Astrocyte (in vitro differentiated cells and primary cell): ENCODE data around the gene JMJD8. TPM values are rescaled to one million over a fixed set of nuclear protein-coding genes. Genes with fewer than 3 reads are reported as not detected.

Source experiments
- DNase-seq: peaks from one replicate; pipeline ENCODE4 v3.0.0-alpha.2; 2010; ENCODE audit warnings: low read depth
- FAIRE-seq: peaks from 2 replicates; lab custom pipeline; 2011; peaks lifted over from hg19 to GRCh38; lab: Jason Lieb, UNC
- H2AFZ ChIP-seq: 2 replicates; pipeline ENCODE4 v1.6.0; 2012; ENCODE audit warnings: low read depth, low read length, inconsistent platforms
- H3K27ac ChIP-seq: 2 replicates; pipeline ENCODE4 v1.5.1; 2011; ENCODE audit warnings: low read depth, low read length, inconsistent platforms
- H3K27me3 ChIP-seq: 2 replicates; pipeline ENCODE4 v1.6.0; 2011; ENCODE audit warnings: low read length, inconsistent platforms; ENCODE audit not compliant: insufficient read depth
- H3K36me3 ChIP-seq: 2 replicates; pipeline ENCODE4 v1.5.1; 2011; ENCODE audit warnings: low read length, inconsistent platforms; ENCODE audit not compliant: insufficient read depth
- H3K4me1 ChIP-seq: 2 replicates; pipeline ENCODE4 v1.5.1; 2011; ENCODE audit warnings: low read length, inconsistent platforms; ENCODE audit not compliant: insufficient read depth
- H3K4me2 ChIP-seq: 2 replicates; pipeline ENCODE4 v1.6.0; 2012; ENCODE audit warnings: low read length, inconsistent platforms
- H3K4me3 ChIP-seq: 2 replicates; pipeline ENCODE4 v1.5.1; 2011; ENCODE audit warnings: low read depth, mild to moderate bottlenecking, low read length, inconsistent platforms; ENCODE audit not compliant: insufficient read depth
- H3K79me2 ChIP-seq: 2 replicates; pipeline ENCODE4 v1.6.0; 2012; ENCODE audit warnings: mild to moderate bottlenecking, low read length, inconsistent platforms; ENCODE audit not compliant: insufficient read depth
- H3K9ac ChIP-seq: 2 replicates; pipeline ENCODE4 v1.6.0; 2012; ENCODE audit warnings: mild to moderate bottlenecking, low read length, inconsistent platforms
- H3K9me3 ChIP-seq: 2 replicates; pipeline ENCODE4 v1.5.1; 2012; ENCODE audit warnings: low read depth, mild to moderate bottlenecking, low read length, inconsistent platforms; ENCODE audit not compliant: insufficient read depth
- H4K20me1 ChIP-seq: 2 replicates; pipeline ENCODE4 v1.6.0; 2012; ENCODE audit warnings: low read length, inconsistent platforms; ENCODE audit not compliant: insufficient read depth
- H3K27ac Mint-ChIP-seq: one replicate; pipeline ENCODE4 v1.8.0; 2021; ENCODE audit warnings: mild to moderate bottlenecking, mixed read lengths; ENCODE audit not compliant: unreplicated experiment
- H3K27me3 Mint-ChIP-seq: one replicate; pipeline ENCODE4 v1.8.0; 2021; ENCODE audit warnings: low read depth, mixed read lengths; ENCODE audit not compliant: unreplicated experiment
- H3K36me3 Mint-ChIP-seq: one replicate; pipeline ENCODE4 v1.8.0; 2021; ENCODE audit warnings: low read depth, mixed read lengths; ENCODE audit not compliant: unreplicated experiment
- H3K4me1 Mint-ChIP-seq: one replicate; pipeline ENCODE4 v1.8.0; 2021; ENCODE audit warnings: low read depth, mixed read lengths; ENCODE audit not compliant: unreplicated experiment
- H3K4me3 Mint-ChIP-seq: one replicate; pipeline ENCODE4 v1.8.0; 2021; ENCODE audit warnings: mild to moderate bottlenecking, moderate library complexity, mixed read lengths; ENCODE audit not compliant: unreplicated experiment
- H3K9me3 Mint-ChIP-seq: one replicate; pipeline ENCODE4 v1.8.0; 2021; ENCODE audit warnings: mild to moderate bottlenecking, mixed read lengths; ENCODE audit not compliant: unreplicated experiment
- CTCF ChIP-seq: IDR thresholded peaks from 2 replicates; pipeline ENCODE4 v1.5.1; 2011; ENCODE audit warnings: low read depth, mild to moderate bottlenecking, inconsistent platforms, low read length, moderate library complexity; ENCODE audit not compliant: insufficient read depth
- EZH2 ChIP-seq: IDR thresholded peaks from 2 replicates; pipeline ENCODE4 v1.6.1; 2012; ENCODE audit warnings: mild to moderate bottlenecking, low read length, inconsistent platforms; ENCODE audit not compliant: insufficient read depth
- total RNA-seq: library from RNA; stranded (reverse); gene quantifications from 2 replicates; pipeline ENCODE4 v1.2.1, GENCODE V29; 2021

The JMJD8 gene
- total RNA-seq, 1 donor from 2014 or later, result 26.8 TPM

- H3K27ac Mint-ChIP-seq, result no peak overlapping the region
- no peak for FAIRE-seq
These were observed 37.4 kb downstream of the JMJD8 start for GRCh38 chr16:646679-647172.

GRCh38 chr16:645852-646678 is 38.1 kb downstream of the JMJD8 start:
- H3K27ac Mint-ChIP-seq, result no peak overlapping the region
- DNase-seq (no peak), FAIRE-seq (no peak)

More at GRCh38 chr16:646679-647172, 37.4 kb downstream of the JMJD8 start:
- Histone ChIP-seq H3K9me3 (no peaks in the 10 kb centered on the region), H3K4me1 (peaks cover 17% of the 10 kb centered on the region), H3K4me3 (no peak overlapping the region), H3K27me3 (no peaks in the 10 kb centered on the region), H2AFZ (no peak overlapping the region), H3K9ac (no peak overlapping the region), H3K27ac (no peak overlapping the region), H3K4me2 (no peak overlapping the region), H3K36me3 (no peaks in the 10 kb centered on the region), H3K79me2 (peaks cover 16% of the 10 kb centered on the region), H4K20me1 (no peaks in the 10 kb centered on the region)
- Mint-ChIP-seq H3K27me3 (no peaks in the 10 kb centered on the region), H3K36me3 (no peaks in the 10 kb centered on the region), H3K4me3 (peak overlapping the region; percentile 60), H3K4me1 (no peaks in the 10 kb centered on the region), H3K9me3 (no peaks in the 10 kb centered on the region)
- no peak for DNase-seq
- TF ChIP-seq EZH2 (no peak), CTCF (no peak)

More at GRCh38 chr16:645852-646678, 38.1 kb downstream of the JMJD8 start:
- TF ChIP-seq EZH2 (no peak), CTCF (no peak)
- no peaks in the 10 kb centered on the region for H3K36me3 ChIP-seq
- no peaks in the 10 kb centered on the region for H3K27me3 ChIP-seq
- H2AFZ ChIP-seq, result no peak overlapping the region
- H3K9me3 ChIP-seq, result no peaks in the 10 kb centered on the region
- H3K79me2 ChIP-seq, result peaks cover 16% of the 10 kb centered on the region
- H4K20me1 ChIP-seq, result no peaks in the 10 kb centered on the region
- Mint-ChIP-seq H3K4me1 (no peaks in the 10 kb centered on the region), H3K4me3 (no peak overlapping the region), H3K27me3 (no peaks in the 10 kb centered on the region), H3K36me3 (no peaks in the 10 kb centered on the region), H3K9me3 (no peaks in the 10 kb centered on the region)
- H3K27ac ChIP-seq, result no peak overlapping the region
- H3K4me1 ChIP-seq, result peaks cover 17% of the 10 kb centered on the region
- no peak overlapping the region for H3K9ac ChIP-seq
- no peak overlapping the region for H3K4me2 ChIP-seq
- no peak overlapping the region for H3K4me3 ChIP-seq
